K562 (cell line): ENCODE data around the gene GRAMD2A. TPM values are rescaled to one million over a fixed set of nuclear protein-coding genes. Genes with fewer than 3 reads are reported as not detected.

Experiments used
- ATAC-seq: fragments of 200-7000 bp; cut with Tn5 transposase; 3 replicates; pipeline ENCODE4 v1.9.1; 2020; ENCODE audit warnings: moderate library complexity
- BruUV-seq: library from RNA; stranded (reverse); fragments of 400-500 nt; replicated peaks from 2 replicates; lab custom pipeline; 2021; lab: Mats Ljungman, UMichigan
- CTCF ChIA-PET: fragments of 300-600 bp; formaldehyde crosslinking; extraction: SDS; loops from one replicate; lab custom pipeline; 2021; ENCODE audit warnings: low intra/inter-chr PET ratio; lab: Yijun Ruan, JAX
- POLR2A ChIA-PET: fragments of 300-600, 350-650 bp; sonication (Branson Sonifier 250); formaldehyde crosslinking; extraction: SDS; loops from one replicate; lab custom pipeline; 2021; ENCODE audit warnings: antibody characterized with exemption, inconsistent platforms; lab: Yijun Ruan, JAX
- DNase-seq, 4 experiments: peaks; one replicate each; pipeline versions ENCODE4 v3.0.0 to v3.0.0-alpha.2; 2011 to 2018; ENCODE audit warnings: low spot score in 3 of 4, mixed read lengths in 3 of 4; ENCODE audit errors: extremely low read depth in 1 of 4
- FAIRE-seq: peaks from 2 replicates; lab custom pipeline; 2011; peaks lifted over from hg19 to GRCh38; lab: Jason Lieb, UNC
- H2AFZ ChIP-seq: 2 replicates; pipeline ENCODE4 v1.6.0; 2011; ENCODE audit warnings: low read depth, low read length, control low read depth, inconsistent platforms
- H3K27ac ChIP-seq: fragments of 200-600 bp; 3 replicates; pipeline ENCODE4 v1.8.0; 2011; ENCODE audit warnings: low read depth, mild to moderate bottlenecking, control low read depth, inconsistent platforms, low read length, moderate library complexity, mixed read lengths; ENCODE audit errors: extremely low read depth
- H3K27me3 ChIP-seq, 2 experiments: fragments of 300-600 bp in 1 of 2; 2 replicates in 1 of 2; 3 replicates in 1 of 2; pipeline versions ENCODE4 v1.6.0 to v1.8.0; 2011; ENCODE audit warnings: inconsistent platforms in 2 of 2, low read length in 2 of 2, mild to moderate bottlenecking in 1 of 2, mixed read lengths in 1 of 2, moderate library complexity in 1 of 2; ENCODE audit not compliant: control insufficient read depth in 2 of 2, insufficient read depth in 2 of 2
- H3K36me3 ChIP-seq: fragments of 300-600 bp; 3 replicates; pipeline ENCODE4 v1.8.0; 2011; ENCODE audit warnings: mild to moderate bottlenecking, low read length, inconsistent platforms; ENCODE audit not compliant: control insufficient read depth, insufficient read depth
- H3K4me1 ChIP-seq, 2 experiments: fragments of 200-600 bp in 1 of 2; replicated peaks in 1 of 2; 2 replicates in 1 of 2; 3 replicates in 1 of 2; pipeline versions ENCODE4 v1.5.1 to v1.8.0; 2011; ENCODE audit warnings: inconsistent platforms in 2 of 2, low read length in 2 of 2, mild to moderate bottlenecking in 1 of 2, mixed read lengths in 1 of 2, moderate library complexity in 1 of 2; ENCODE audit not compliant: control insufficient read depth in 2 of 2, insufficient read depth in 2 of 2
- H3K4me2 ChIP-seq: 2 replicates; pipeline ENCODE4 v1.6.1; 2011; ENCODE audit warnings: low read length, control low read depth, inconsistent platforms, mixed read lengths; ENCODE audit not compliant: insufficient read depth
- H3K4me3 ChIP-seq: fragments of 200-600 bp; sonication (generic), shearing (Covaris generic); 2 replicates; pipeline ENCODE4 v1.5.1; 2016; ENCODE audit warnings: control low read depth, inconsistent platforms
- H3K79me2 ChIP-seq: fragments of 200-600 bp; 3 replicates; pipeline ENCODE4 v1.8.0; 2011; ENCODE audit warnings: low read length, inconsistent platforms; ENCODE audit not compliant: control insufficient read depth, insufficient read depth
- H3K9ac ChIP-seq, 2 experiments: 2 replicates each; pipeline versions ENCODE4 v1.6.0 to v1.6.1; 2011; ENCODE audit warnings: low read depth in 2 of 2, low read length in 2 of 2, control low read depth in 1 of 2, inconsistent platforms in 1 of 2, mild to moderate bottlenecking in 1 of 2, mixed read lengths in 1 of 2; ENCODE audit not compliant: insufficient read depth in 1 of 2
- H3K9me1 ChIP-seq: one replicate; pipeline ENCODE4 v1.6.0; 2011; ENCODE audit warnings: inconsistent platforms, mild to moderate bottlenecking, low read length, moderate library complexity; ENCODE audit not compliant: control insufficient read depth, insufficient read depth
- H3K9me3 ChIP-seq: replicated peaks from 2 replicates; pipeline ENCODE4 v1.5.1; 2011; ENCODE audit warnings: low read depth, low read length, inconsistent platforms; ENCODE audit not compliant: control insufficient read depth, insufficient read depth
- H4K20me1 ChIP-seq: replicated peaks from 2 replicates; pipeline ENCODE4 v1.6.1; 2011; ENCODE audit warnings: low read length, inconsistent platforms, mixed read lengths; ENCODE audit not compliant: control insufficient read depth, insufficient read depth
- BDP1 ChIP-seq: IDR thresholded peaks from 3 replicates; pipeline ENCODE4 v1.6.1; 2011; ENCODE audit not compliant: insufficient read length, insufficient read depth
- BHLHE40 ChIP-seq: IDR thresholded peaks from 2 replicates; pipeline ENCODE4 v1.6.1; 2011; ENCODE audit warnings: low read length, improper control_type of control experiment
- CBX5 ChIP-seq: IDR thresholded peaks from 2 replicates; pipeline ENCODE4 v1.6.1; 2014; ENCODE audit warnings: low read depth, borderline replicate concordance
- DACH1 ChIP-seq: fragments of 450-650 bp; IDR thresholded peaks from 2 replicates; pipeline ENCODE4 v1.6.1; 2018; ENCODE audit not compliant: partially characterized antibody
- ERF ChIP-seq: fragments of 450-650 bp; formaldehyde crosslinking; IDR thresholded peaks from 2 replicates; pipeline ENCODE4 v1.4.0; 2020; ENCODE audit warnings: mild to moderate bottlenecking, mixed read lengths
- LCOR ChIP-seq: sonication (generic); formaldehyde crosslinking; IDR thresholded peaks from 2 replicates; pipeline ENCODE4 v1.8.0; 2022; ENCODE audit warnings: mild to moderate bottlenecking, missing genetic modification reagents
- MED1 ChIP-seq: sonication (generic); formaldehyde crosslinking; IDR thresholded peaks from 2 replicates; pipeline ENCODE4 v1.8.1; 2023; ENCODE audit warnings: missing genetic modification reagents, borderline replicate concordance
- MNT ChIP-seq, 2 experiments: fragments of 450-650 bp; conservative IDR thresholded peaks; 2 replicates each; pipeline ENCODE4 v1.6.1; 2017; ENCODE audit warnings: mild to moderate bottlenecking in 2 of 2, moderate library complexity in 2 of 2
- NFRKB ChIP-seq: fragments of 450-650 bp; IDR thresholded peaks from 2 replicates; pipeline ENCODE4 v1.6.1; 2016; ENCODE audit warnings: low read depth
- NKRF ChIP-seq: fragments of 450-650 bp; IDR thresholded peaks from 2 replicates; pipeline ENCODE4 v1.6.1; 2016; ENCODE audit warnings: borderline replicate concordance
- NONO ChIP-seq, 2 experiments: fragments of 200-400 bp in 1 of 2; fragments of 450-650 bp in 1 of 2; formaldehyde crosslinking in 1 of 2; IDR thresholded peaks; 2 replicates each; pipeline ENCODE4 v1.6.1; 2017; ENCODE audit warnings: low read depth in 2 of 2, mild to moderate bottlenecking in 2 of 2, moderate library complexity in 2 of 2, low read length in 1 of 2
- PML ChIP-seq: IDR thresholded peaks from 2 replicates; pipeline ENCODE4 v1.6.1; 2012; ENCODE audit warnings: low read length, inconsistent platforms
- RBM14 ChIP-seq: fragments of 200-400 bp; formaldehyde crosslinking; IDR thresholded peaks from 2 replicates; pipeline ENCODE4 v1.6.1; 2018; ENCODE audit warnings: low read depth, mild to moderate bottlenecking, low read length, moderate library complexity, borderline replicate concordance; ENCODE audit not compliant: insufficient read depth
- RNF2 ChIP-seq: sonication (generic); IDR thresholded peaks from 2 replicates; pipeline ENCODE4 v1.6.1; 2016
- SNRNP70 ChIP-seq: fragments of 200-400 bp; formaldehyde crosslinking; optimal IDR thresholded peaks from 2 replicates; pipeline ENCODE3; 2017; ENCODE audit warnings: low read depth, low read length
- ZFP36 ChIP-seq: fragments of 150-350 bp; IDR thresholded peaks from 2 replicates; pipeline ENCODE4 v1.6.1; 2018; ENCODE audit warnings: low read length, low read depth; ENCODE audit not compliant: partially characterized antibody
- ZNF551 ChIP-seq: fragments of 250-450 bp; sonication (Bioruptor Pico); IDR thresholded peaks from 2 replicates; pipeline ENCODE4 v1.5.0; 2021; ENCODE audit warnings: mild to moderate bottlenecking, moderate library complexity
- ZNF668 ChIP-seq: fragments of 250-450 bp; sonication (Bioruptor Pico); IDR thresholded peaks from 2 replicates; pipeline ENCODE4 v1.8.0; 2022; ENCODE audit warnings: mild to moderate bottlenecking, inconsistent platforms
- WGBS: fragments of 100-300 bp; shearing (Covaris generic); methylation state at CpG from one replicate; pipeline ENCODE4 v1.1.6; 2016; ENCODE audit warnings: low coverage, mixed read lengths; ENCODE audit not compliant: insufficient coverage; ENCODE audit errors: missing lambda C conversion rate; 5-methylcytosine and 5-hydroxymethylcytosine counted together
- in situ Hi-C: fragments of 300-500 bp; cut with MboI; formaldehyde crosslinking; loops from 4 replicates; pipeline ENCODE4 v1.15.0; 2018; ENCODE audit warnings: inconsistent platforms, mixed read lengths
- intact Hi-C: fragments of 100-400 bp; cut with micrococcal nuclease; formaldehyde crosslinking; loops from 2 replicates; pipeline ENCODE4 v1.14.2; 2022
- polyA plus RNA-seq, 8 experiments: library from polyadenylated mRNA; depleted of rRNA in 4 of 8; stranded (reverse) in 5 of 8; unstranded in 3 of 8; fragments of >200 nt; fragmentation: Nextera tagmentation in 2 of 8; fragmentation: Illumina TruSeq in 1 of 8; extraction: Ambion mirVana in 2 of 8; extraction: Trizol in 1 of 8; gene quantifications; 2 replicates each; pipeline versions ENCODE4 v1.2.1 to v1.2.3, GENCODE V29; 2011 to 2014; ENCODE audit warnings: inconsistent platforms in 1 of 8, missing spikeins in 1 of 8
- total RNA-seq, 7 experiments: library from RNA; depleted of rRNA in 6 of 7; stranded (reverse); fragments of >200 nt in 6 of 7; fragmentation: Illumina TruSeq in 2 of 7; extraction: Trizol in 2 of 7; gene quantifications; 2 replicates each; pipeline versions ENCODE4 v1.2.1 to v1.2.3, GENCODE V29; 2011 to 2021; ENCODE audit warnings: low replicate concordance in 1 of 7

Gene GRAMD2A
- total and polyA plus RNA-seq, 9 of the 15 experiments (the other 6 are each of a cell fraction or from before 2014, with no cell fraction given): 0.08 to 0.22 TPM; not detected in 7

GRCh38 chr15:72172796-72173195, 24.8 kb downstream of the GRAMD2A start:
- Histone ChIP-seq H3K4me2 (no peak overlapping the region), H3K4me3 (no peak overlapping the region), H3K27ac (no peak overlapping the region), H2AFZ (no peak overlapping the region), H3K9ac (no peak overlapping the region), H3K36me3 (no peaks in the 10 kb centered on the region), H3K9me3 (no peaks in the 10 kb centered on the region), H4K20me1 (peaks cover 13% of the 10 kb centered on the region; the same call in 1 of the 2 replicates), H3K4me1 (peaks cover 5 to 12% of the 10 kb centered on the region in 2 experiments; a peak in 4 of 5 replicates), H3K27me3 (peaks cover 29 to 82% of the 10 kb centered on the region in 2 experiments), H3K9me1 (no peaks in the 10 kb centered on the region), H3K79me2 (no peaks in the 10 kb centered on the region)
- BruUV-seq: no TSS peak
- intact Hi-C loops: no loop called here
- FAIRE-seq (no peak), DNase-seq (no peak), ATAC-seq (no peak)
- WGBS: 0% methylated on average over 5 of the region's 5 CpGs
- in situ Hi-C loops: no loop called here
- CTCF ChIA-PET: no interaction called here
- TF ChIP-seq ZNF551 (CRISPR knock-in tag) (no peak), ZNF668 (no peak), LCOR (no peak), SNRNP70 (no peak), NFRKB (no peak), NKRF (no peak), NONO (IDR thresholded peaks at IDR 0.05; ENCODE audit: low read depth in 2 of 2, low read length in 1 of 2) (no peak), BDP1 (no peak), DACH1 (no peak), MNT (conservative IDR thresholded peaks at IDR 0.05) (no peak), ERF (CRISPR knock-in tag) (no peak), RNF2 (no peak), BHLHE40 (no peak), RBM14 (no peak), ZFP36 (no peak), CBX5 (no peak), MED1 (CRISPR knock-in tag) (no peak), PML (no peak)
- POLR2A ChIA-PET: interaction anchor here (0.5 kb wide), 1 partner anchor 15 kb away, joined by 3 read pairs; no protein-coding TSS in a partner anchor
